Naive thymus-derived CD4-positive, alpha-beta T cell (primary cell): ENCODE results near the gene RIPK1. TPM values are rescaled to one million over a fixed set of nuclear protein-coding genes. Genes with fewer than 3 reads are reported as not detected.

ENCODE experiments used
- ATAC-seq: fragments of 150-1000 bp; cut with Tn5 transposase; 2 replicates; pipeline ENCODE4 v1.10.0; 2021; ENCODE audit warnings: mild to moderate bottlenecking, moderate library complexity
- CTCF ChIA-PET: fragments of 350-600 bp; sonication (Branson Sonifier 250); formaldehyde crosslinking; loops from one replicate; lab custom pipeline; 2021; ENCODE audit warnings: antibody characterized with exemption; lab: Charles Lee
- POLR2A ChIA-PET: fragments of 350-600 bp; sonication (Branson Sonifier 250); formaldehyde crosslinking; loops from one replicate; lab custom pipeline; 2021; ENCODE audit warnings: antibody characterized with exemption, inconsistent platforms; lab: Charles Lee
- DNase-seq, 9 donors: peaks; one replicate each; pipeline versions ENCODE4 v3.0.0 to v3.0.0-alpha.2; 2020 to 2022; ENCODE audit warnings: mixed read lengths in 1 of 9
- H3K27ac ChIP-seq: one replicate; pipeline ENCODE4 v1.7.0; 2013; ENCODE audit warnings: mild to moderate bottlenecking, low read depth, low read length, moderate library complexity
- H3K27me3 ChIP-seq, 2 donors: one replicate each; pipeline ENCODE4 v1.7.0; 2013; ENCODE audit warnings: low read length in 2 of 2, mild to moderate bottlenecking in 2 of 2, moderate library complexity in 2 of 2; ENCODE audit not compliant: control insufficient read depth in 2 of 2, insufficient read depth in 2 of 2
- H3K36me3 ChIP-seq, 3 experiments: 1 replicate in 2 of 3; 2 replicates in 1 of 3; pipeline ENCODE4 v1.7.0; 2013; ENCODE audit warnings: low read length in 3 of 3, mild to moderate bottlenecking in 3 of 3, moderate library complexity in 1 of 3; ENCODE audit not compliant: insufficient read depth in 3 of 3, control insufficient read depth in 2 of 3
- H3K4me1 ChIP-seq, 2 donors: one replicate each; pipeline ENCODE4 v1.7.0; 2013; ENCODE audit warnings: low read length in 2 of 2, mild to moderate bottlenecking in 2 of 2, moderate library complexity in 1 of 2; ENCODE audit not compliant: control insufficient read depth in 2 of 2, insufficient read depth in 2 of 2
- H3K4me3 ChIP-seq: 2 replicates; pipeline ENCODE4 v1.7.0; 2013; ENCODE audit warnings: mild to moderate bottlenecking, low read length
- H3K9me3 ChIP-seq, 3 experiments: 1 replicate in 2 of 3; 2 replicates in 1 of 3; pipeline ENCODE4 v1.7.0; 2013; ENCODE audit warnings: low read length in 3 of 3; ENCODE audit not compliant: control insufficient read depth in 2 of 3
- H3K27ac Mint-ChIP-seq, 9 donors: one replicate each; pipeline ENCODE4 v1.8.0; 2020 to 2022; ENCODE audit warnings: mixed read lengths in 9 of 9, mild to moderate bottlenecking in 8 of 9, moderate library complexity in 5 of 9, inconsistent platforms in 2 of 9
- H3K27me3 Mint-ChIP-seq, 5 donors: one replicate each; pipeline ENCODE4 v1.8.0; 2021 to 2022; ENCODE audit warnings: mixed read lengths in 5 of 5, mild to moderate bottlenecking in 1 of 5
- H3K36me3 Mint-ChIP-seq, 5 donors: one replicate each; pipeline ENCODE4 v1.8.0; 2020 to 2022; ENCODE audit warnings: mixed read lengths in 5 of 5, mild to moderate bottlenecking in 3 of 5, inconsistent platforms in 1 of 5
- H3K4me1 Mint-ChIP-seq, 7 donors: one replicate each; pipeline ENCODE4 v1.8.0; 2020 to 2022; ENCODE audit warnings: mixed read lengths in 7 of 7, mild to moderate bottlenecking in 3 of 7, inconsistent platforms in 1 of 7
- H3K4me3 Mint-ChIP-seq, 10 donors: one replicate each; pipeline ENCODE4 v1.8.0; 2020 to 2022; ENCODE audit warnings: mild to moderate bottlenecking in 10 of 10, mixed read lengths in 10 of 10, moderate library complexity in 6 of 10, inconsistent platforms in 2 of 10
- H3K9me3 Mint-ChIP-seq, 11 donors: one replicate each; pipeline ENCODE4 v1.8.0; 2020 to 2022; ENCODE audit warnings: mixed read lengths in 11 of 11, mild to moderate bottlenecking in 4 of 11, inconsistent platforms in 1 of 11, moderate library complexity in 1 of 11
- intact Hi-C, 2 donors: fragments of 100-400 bp; cut with micrococcal nuclease; formaldehyde crosslinking; loops; one replicate each; pipeline ENCODE4 v1.15.1; 2023
- polyA plus RNA-seq, 2 donors: library from polyadenylated mRNA; unstranded; fragments of 300-500 nt; fragmentation: Illumina TruSeq; gene quantifications; one replicate each; pipeline ENCODE4 v1.2.3, GENCODE V29; 2021
- total RNA-seq, 6 experiments: library from RNA in 5 of 6; stranded (reverse) in 5 of 6; gene quantifications; 1 replicate in 5 of 6; 2 replicates in 1 of 6; pipeline ENCODE4 v1.2.3 and lab custom pipeline; 2021 to 2026

RIPK1 gene
- total and polyA plus RNA-seq, 7 experiments from 2014 or later = 17.1 to 34.8 (median 25.4) TPM

DNA sequence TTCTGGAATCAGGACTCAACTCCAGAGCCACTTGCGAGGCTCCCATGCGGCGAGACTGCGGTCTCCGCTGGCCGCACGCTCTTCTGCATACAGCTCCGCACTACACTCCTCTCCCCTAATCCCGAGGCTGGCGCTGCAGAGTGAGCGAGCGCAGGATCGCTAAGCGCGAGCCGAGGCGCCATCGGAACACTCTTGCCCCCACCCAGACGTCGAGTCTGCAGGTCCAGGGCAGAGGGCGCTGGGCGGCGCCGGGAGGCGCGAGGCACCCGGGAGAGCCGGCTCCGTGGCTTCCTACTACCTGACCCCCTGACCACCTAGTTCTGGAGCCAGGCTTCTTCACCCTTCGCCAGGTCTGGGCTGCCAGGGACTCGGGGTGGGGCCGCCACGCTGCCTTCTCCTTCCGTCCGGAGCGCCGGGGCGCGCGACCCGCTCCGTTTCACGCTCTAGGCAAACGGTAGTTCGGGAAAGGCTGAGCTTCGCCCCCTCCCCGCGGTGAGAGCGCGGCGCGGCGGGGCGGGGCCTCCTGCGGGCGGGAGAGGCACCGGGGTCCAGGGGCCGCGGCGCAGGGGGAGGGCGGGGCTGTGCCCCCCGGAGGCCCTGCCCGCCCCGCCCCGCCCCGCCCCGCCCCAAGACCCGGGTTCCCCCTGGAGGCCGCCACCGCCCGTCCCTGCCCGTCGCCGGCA is 94.4 kb downstream of the RIPK1 start:
- peak overlapping the region; percentile 73 for H3K4me3 ChIP-seq
- Mint-ChIP-seq H3K4me1 (peaks cover 0 to 40% (median 36%) of the 10 kb centered on the region in 7 donors), H3K4me3 (peak overlapping the region; percentile 78 to 87 (median 84)), H3K27me3 (peaks cover 0 to 68% (median 6%) of the 10 kb centered on the region in 5 donors), H3K9me3 (peaks cover 0 to 4% (median 0%) of the 10 kb centered on the region in 11 donors), H3K27ac (peak overlapping the region in 8 of 9 donors; percentile 37 to 92 (median 64)), H3K36me3 (peaks cover 0 to 3% (median 0%) of the 10 kb centered on the region in 5 donors)
- peak overlapping the region; percentile 70 for H3K27ac ChIP-seq
- intact Hi-C loops = loop anchor here (1.0 to 5.0 kb wide), 5 partner anchors 36 to 1615 kb away; partner anchors contain the start of genes CDYL (in 1 of the 2), TUBB2B (in 1 of the 2) and WRNIP1 (in 1 of the 2)
- no peaks in the 10 kb centered on the region for H3K9me3 ChIP-seq
- CTCF ChIA-PET = interaction anchor here (0.7 kb wide), 1 partner anchor 89 kb away, joined by 4 read pairs; no protein-coding TSS in a partner anchor
- ATAC-seq (peak; percentile 63), DNase-seq (peak; percentile 29 to 62 (median 51))
- H3K36me3 ChIP-seq = no peaks in the 10 kb centered on the region
- POLR2A ChIA-PET = interaction anchor here (0.7 to 1.1 kb wide), 3 partner anchors 9 to 808 kb away, joined by 3 to 4 read pairs (median 3); no protein-coding TSS in a partner anchor
- H3K4me1 ChIP-seq = peaks cover 19 to 22% of the 10 kb centered on the region in 2 donors
- H3K27me3 ChIP-seq = no peaks in the 10 kb centered on the region

DNA sequence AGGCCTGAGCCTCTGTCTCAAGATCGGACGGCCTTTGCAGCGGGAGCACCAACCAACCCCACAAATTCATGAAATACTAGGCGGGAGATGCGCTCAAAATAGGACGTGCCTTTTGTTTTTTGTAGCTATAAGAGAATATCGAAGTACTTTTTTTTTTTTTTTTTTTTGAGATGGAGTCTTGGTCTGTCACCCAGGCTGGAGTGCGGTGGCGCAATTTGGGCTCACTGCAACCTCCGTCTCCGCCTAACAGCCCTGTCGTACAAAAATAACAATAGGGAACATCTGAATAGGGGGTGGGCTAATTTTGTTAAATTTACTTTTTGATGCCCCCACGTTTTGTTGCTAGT is 94.9 kb downstream of the RIPK1 start:
- Mint-ChIP-seq H3K4me1 (peaks cover 0 to 39% (median 33%) of the 10 kb centered on the region in 7 donors), H3K27me3 (peaks cover 0 to 65% (median 6%) of the 10 kb centered on the region in 5 donors), H3K4me3 (peak overlapping the region; percentile 78 to 87 (median 84)), H3K36me3 (peaks cover 0 to 3% (median 0%) of the 10 kb centered on the region in 5 donors), H3K9me3 (peaks cover 0 to 3% (median 0%) of the 10 kb centered on the region in 11 donors), H3K27ac (peak overlapping the region in 6 of 9 donors; percentile 37 to 66 (median 54))
- Histone ChIP-seq H3K27me3 (no peaks in the 10 kb centered on the region), H3K4me1 (peaks cover 19 to 22% of the 10 kb centered on the region in 2 donors), H3K27ac (no peak overlapping the region), H3K36me3 (no peaks in the 10 kb centered on the region), H3K9me3 (no peaks in the 10 kb centered on the region), H3K4me3 (no peak overlapping the region)
- intact Hi-C loops = loop anchor here (1.0 to 5.0 kb wide), 3 partner anchors 64 to 1614 kb away; partner anchors contain the start of genes CDYL (in 1 of the 2) and TUBB2B (in 1 of the 2)
- DNase-seq (peak in 2 of 9 donors; percentile 4 to 14), ATAC-seq (no peak)
- POLR2A ChIA-PET = interaction anchor here (0.6 to 0.7 kb wide), 2 partner anchors 572 to 808 kb away, joined by 3 read pairs; no protein-coding TSS in a partner anchor
- CTCF ChIA-PET = interaction anchor here (0.6 kb wide), 1 partner anchor 427 kb away, joined by 3 read pairs; no protein-coding TSS in a partner anchor

DNA sequence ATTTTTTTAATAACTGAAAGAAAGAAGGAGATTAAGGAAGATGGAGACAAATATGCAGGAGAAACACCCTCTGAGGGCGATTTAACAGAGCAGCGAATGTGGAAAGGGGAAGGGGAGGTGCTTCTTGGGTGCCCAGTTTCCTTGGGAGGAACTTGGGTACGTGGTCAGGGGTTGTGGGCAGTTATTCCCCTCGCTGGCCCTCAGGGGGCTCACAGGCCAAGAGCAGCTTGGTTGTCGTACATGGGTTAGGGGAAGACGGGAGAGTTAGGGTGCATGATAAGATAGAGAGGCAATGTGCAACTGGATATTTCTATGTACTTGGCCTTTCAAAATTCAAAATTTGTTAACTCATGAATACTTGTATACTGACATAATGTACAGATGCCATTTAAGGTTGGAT is 96.1 kb downstream of the RIPK1 start:
- ChIA-PET POLR2A (no interaction called here), CTCF (no interaction called here)
- peak overlapping the region in 2 of 10 donors; percentile 18 to 27 for H3K4me3 Mint-ChIP-seq

More for the DNA sequence above, 96.1 kb downstream of the RIPK1 start:
- Histone ChIP-seq H3K4me3 (no peak overlapping the region), H3K27ac (no peak overlapping the region), H3K9me3 (no peaks in the 10 kb centered on the region), H3K27me3 (no peaks in the 10 kb centered on the region), H3K36me3 (no peaks in the 10 kb centered on the region), H3K4me1 (peaks cover 18 to 22% of the 10 kb centered on the region in 2 donors)
- Mint-ChIP-seq H3K36me3 (peaks cover 0 to 3% (median 0%) of the 10 kb centered on the region in 5 donors), H3K9me3 (peaks cover 0 to 2% (median 0%) of the 10 kb centered on the region in 11 donors), H3K4me1 (peaks cover 0 to 36% (median 28%) of the 10 kb centered on the region in 7 donors), H3K27me3 (peaks cover 0 to 57% (median 6%) of the 10 kb centered on the region in 5 donors), H3K27ac (no peak overlapping the region)
- DNase-seq (no peak), ATAC-seq (no peak)
- intact Hi-C loops = loop anchor here (5.0 kb wide), 2 partner anchors 63 to 1613 kb away; partner anchors contain the start of genes CDYL (in 1 of the 2) and TUBB2B (in 1 of the 2)

Other genes starting within 250 kb of the RIPK1 start
- gene SERPINB1, start 226.6 kb upstream of the RIPK1 start, total RNA-seq = 100 to 1,000 TPM in 1 of 5 experiments, 10 to 100 TPM in 4; 43.8 to 108 (median 62.5) TPM
- 100 to 1,000 TPM; 129 to 135 TPM for gene SERPINB1, start 226.6 kb upstream of the RIPK1 start, polyA plus RNA-seq
- 10 to 100 TPM; 25.1 to 74.4 (median 52.0) TPM for gene SERPINB9, start 165.2 kb upstream of the RIPK1 start, total RNA-seq
- gene SERPINB9, start 165.2 kb upstream of the RIPK1 start, polyA plus RNA-seq = 10 to 100 TPM; 33.1 to 34.1 TPM
- 10 to 100 TPM; 19.7 to 60.5 (median 56.4) TPM for gene SERPINB6, start 96.9 kb upstream of the RIPK1 start, total RNA-seq
- gene SERPINB6, start 96.9 kb upstream of the RIPK1 start, polyA plus RNA-seq = 10 to 100 TPM; 77.9 to 94.2 TPM
- gene NQO2, start 68.6 kb upstream of the RIPK1 start, total RNA-seq = 10 to 100 TPM in 4 of 5 experiments, 1 to 10 TPM in 1; 8.1 to 34.6 (median 22.6) TPM
- 10 to 100 TPM; 44.4 to 52.0 TPM for gene NQO2, start 68.6 kb upstream of the RIPK1 start, polyA plus RNA-seq
- gene BPHL, start 50.2 kb downstream of the RIPK1 start, total RNA-seq = 10 to 100 TPM in 2 of 5 experiments, 1 to 10 TPM in 3; 7.9 to 18.0 (median 10.0) TPM
- 1 to 10 TPM; 9.3 to 9.6 TPM for gene BPHL, start 50.2 kb downstream of the RIPK1 start, polyA plus RNA-seq
- gene TUBB2A, start 89.0 kb downstream of the RIPK1 start, total RNA-seq = 10 to 100 TPM in 2 of 5 experiments, 1 to 10 TPM in 3; 2.2 to 39.6 (median 3.1) TPM
- 1 to 10 TPM; 1.3 to 5.4 TPM for gene TUBB2A, start 89.0 kb downstream of the RIPK1 start, polyA plus RNA-seq
- 1 to 10 TPM in 1 of 5 experiments, under 1 TPM in 2, not detected in 2; 0.27 to 1.6 (median 0.54) TPM for gene TUBB2B, start 159.2 kb downstream of the RIPK1 start, total RNA-seq
- under 1 TPM in 1 of 2 donors, not detected in 1; 0.18 TPM for gene TUBB2B, start 159.2 kb downstream of the RIPK1 start, polyA plus RNA-seq
- gene PSMG4, start 190.5 kb downstream of the RIPK1 start, total RNA-seq = 10 to 100 TPM; 15.6 to 45.0 (median 27.7) TPM
- 10 to 100 TPM; 53.8 to 81.7 TPM for gene PSMG4, start 190.5 kb downstream of the RIPK1 start, polyA plus RNA-seq